HepG2 (cell line): ENCODE results near the gene CIT. TPM values are rescaled to one million over a fixed set of nuclear protein-coding genes. Genes with fewer than 3 reads are reported as not detected.

Experiments
- AHDC1 ChIP-seq: sonication (generic); formaldehyde crosslinking; IDR thresholded peaks from 2 replicates; pipeline ENCODE4 v1.5.1; 2020; ENCODE audit warnings: mild to moderate bottlenecking, missing genetic modification reagents, borderline replicate concordance
- POLR2G ChIP-seq: fragments of 200-400 bp; formaldehyde crosslinking; IDR thresholded peaks from 2 replicates; pipeline ENCODE4 v1.6.1; 2018; ENCODE audit warnings: mild to moderate bottlenecking, low read depth, low read length, moderate library complexity
- ZNF687 ChIP-seq: sonication (generic); formaldehyde crosslinking; IDR thresholded peaks from 2 replicates; pipeline ENCODE4 v1.5.1; 2020; ENCODE audit warnings: mild to moderate bottlenecking, missing genetic modification reagents, moderate library complexity
- polyA plus RNA-seq, 8 experiments: library from polyadenylated mRNA; depleted of rRNA in 3 of 8; stranded (reverse) in 7 of 8; unstranded in 1 of 8; fragments of >200 nt; fragmentation: Illumina TruSeq in 4 of 8; extraction: Trizol in 4 of 8; gene quantifications; 2 replicates each; pipeline versions ENCODE4 v1.2.1 to v1.2.3, GENCODE V29; 2011 to 2016; ENCODE audit warnings: low read depth in 4 of 8, missing spikeins in 1 of 8, mixed read lengths in 1 of 8; ENCODE audit not compliant: insufficient read depth in 1 of 8
- total RNA-seq, 5 experiments: library from RNA; depleted of rRNA; stranded (reverse); fragments of >200 nt; fragmentation: Illumina TruSeq; extraction: Trizol; gene quantifications; 2 replicates each; pipeline ENCODE4 v1.2.3, GENCODE V29; 2016; ENCODE audit warnings: low read depth in 1 of 5

CIT gene
- total and polyA plus RNA-seq, 2 of the 13 experiments (the other 11 are each of a cell fraction or from before 2014, with no cell fraction given), result 7.7 to 11.7 TPM

DNA sequence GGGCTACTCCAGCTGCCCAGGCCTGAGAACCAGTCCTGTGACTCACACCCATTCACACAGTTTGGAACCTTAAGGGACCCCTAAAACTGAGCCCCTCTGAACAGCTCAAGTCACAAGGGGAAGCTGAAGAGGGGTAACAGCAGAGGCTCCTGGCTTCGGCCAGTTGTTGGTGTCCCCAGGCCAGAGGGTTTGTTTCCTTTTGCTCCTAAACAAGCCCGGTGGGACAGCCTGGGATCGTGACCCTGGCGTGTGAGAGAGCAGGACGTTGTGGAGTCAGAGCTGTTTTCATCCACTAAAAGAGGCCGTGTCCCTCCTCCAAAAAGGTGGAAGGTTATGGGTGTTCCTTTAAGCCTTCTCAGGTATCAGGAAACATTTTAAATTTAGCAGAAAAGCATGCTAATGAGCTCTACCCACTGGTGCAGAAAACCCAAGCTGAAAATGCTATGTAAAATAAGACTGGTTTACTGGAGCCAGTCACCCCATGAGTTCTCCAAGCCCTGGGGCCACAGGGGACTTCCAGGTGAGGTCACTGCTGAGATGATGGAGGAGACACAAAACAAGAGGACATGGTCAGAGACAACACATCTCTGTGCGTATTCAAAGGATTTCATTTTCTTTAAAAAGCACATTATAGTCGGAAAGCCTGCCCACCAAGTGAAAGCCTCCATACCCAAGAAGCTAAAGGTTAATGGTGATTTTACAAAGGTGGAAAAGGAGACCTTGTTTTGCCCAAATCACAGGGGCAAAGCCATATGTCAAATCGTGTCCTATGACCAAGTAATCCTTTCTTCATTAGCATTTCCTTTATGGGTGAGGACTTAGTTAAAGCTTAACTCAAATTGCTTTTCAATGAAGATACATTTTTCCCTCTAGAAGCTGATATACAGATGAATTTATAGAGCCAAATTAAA lies 195.1 kb downstream of the CIT start (continued):
- TF ChIP-seq AHDC1 (CRISPR knock-in tag) (0 out of 2 replicates have a peak, but pooled peaks have one; percentile 16), POLR2G (peak; percentile 52; the same call in 1 of the 2 replicates), ZNF687 (CRISPR knock-in tag) (peak; percentile 20; the same call in 1 of the 2 replicates)
